NCI-H2029 (cell line): ENCODE results near the gene RNU7-1.
"Not testable (repeated sequence)": the region's sequence is repeated elsewhere in the genome, so short reads cannot be mapped to it uniquely, and the experiment has no call there.

Source experiments
- DNase-seq: peaks from one replicate; lab custom pipeline; 2025; lab: John Stamatoyannopoulos, UW

RNU7-1 gene

DNA sequence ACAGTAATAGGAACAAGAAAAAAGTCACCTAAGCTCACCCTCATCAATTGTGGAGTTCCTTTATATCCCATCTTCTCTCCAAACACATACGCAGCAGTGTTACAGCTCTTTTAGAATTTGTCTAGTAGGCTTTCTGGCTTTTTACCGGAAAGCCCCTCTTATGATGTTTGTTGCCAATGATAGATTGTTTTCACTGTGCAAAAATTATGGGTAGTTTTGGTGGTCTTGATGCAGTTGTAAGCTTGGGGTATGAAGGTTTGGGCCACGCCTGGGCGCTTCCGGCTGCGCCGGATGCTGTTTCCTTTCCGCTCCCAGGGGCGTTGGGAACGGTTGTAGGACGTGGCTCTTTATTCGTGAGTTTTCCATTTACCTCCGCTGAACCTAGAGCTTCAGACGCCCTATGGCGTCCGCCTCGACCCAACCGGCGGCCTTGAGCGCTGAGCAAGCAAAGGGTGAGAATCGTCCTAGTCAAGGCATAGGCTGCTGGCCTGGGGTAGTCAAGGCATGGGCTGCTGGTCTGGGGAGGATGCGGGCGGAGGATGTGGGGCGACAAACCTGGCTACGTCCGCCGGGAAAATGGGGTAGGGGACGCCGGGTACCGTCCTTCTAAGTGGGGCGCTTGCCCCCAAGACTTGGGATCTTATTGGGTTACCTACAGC is at the start of gene RNU7-1, which contains the start of gene C12orf57:
Gene RNU7-1, plus strand, starts transcription at position 95 of the 659 bp plus-strand sequence.
Gene C12orf57, plus strand, starts transcription at position 301 of the 659 bp plus-strand sequence. Its CDS starts 100 bp downstream, at position 401.
- peak; percentile 84 for DNase-seq

DNA sequence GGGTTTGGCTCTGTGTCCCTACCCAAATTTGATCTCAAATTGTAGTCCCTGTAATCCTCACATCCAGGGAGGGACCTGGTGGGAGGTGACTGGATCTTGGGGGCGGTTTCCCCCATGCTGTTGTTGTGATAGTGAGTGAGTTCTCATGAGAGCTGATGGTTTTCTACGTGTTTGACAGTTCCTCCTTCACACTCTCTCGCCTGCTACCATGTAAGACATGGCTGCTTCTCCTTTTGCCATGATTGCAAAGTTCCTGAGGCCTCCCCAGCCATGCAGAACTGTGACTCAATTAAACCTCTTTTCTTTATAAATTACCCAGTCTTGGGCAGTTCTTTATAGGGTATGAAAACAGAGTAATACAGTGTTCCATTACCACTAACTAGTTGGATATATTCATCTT is 49.3 kb upstream of the RNU7-1 start:
- DNase-seq = no peak

- no peak for DNase-seq
These were observed 46.7 kb upstream of the RNU7-1 start for GRCh38 chr12:6896846-6897435.

- no peak for DNase-seq
These were observed 44.2 kb upstream of the RNU7-1 start for GRCh38 chr12:6899427-6899826.

DNA sequence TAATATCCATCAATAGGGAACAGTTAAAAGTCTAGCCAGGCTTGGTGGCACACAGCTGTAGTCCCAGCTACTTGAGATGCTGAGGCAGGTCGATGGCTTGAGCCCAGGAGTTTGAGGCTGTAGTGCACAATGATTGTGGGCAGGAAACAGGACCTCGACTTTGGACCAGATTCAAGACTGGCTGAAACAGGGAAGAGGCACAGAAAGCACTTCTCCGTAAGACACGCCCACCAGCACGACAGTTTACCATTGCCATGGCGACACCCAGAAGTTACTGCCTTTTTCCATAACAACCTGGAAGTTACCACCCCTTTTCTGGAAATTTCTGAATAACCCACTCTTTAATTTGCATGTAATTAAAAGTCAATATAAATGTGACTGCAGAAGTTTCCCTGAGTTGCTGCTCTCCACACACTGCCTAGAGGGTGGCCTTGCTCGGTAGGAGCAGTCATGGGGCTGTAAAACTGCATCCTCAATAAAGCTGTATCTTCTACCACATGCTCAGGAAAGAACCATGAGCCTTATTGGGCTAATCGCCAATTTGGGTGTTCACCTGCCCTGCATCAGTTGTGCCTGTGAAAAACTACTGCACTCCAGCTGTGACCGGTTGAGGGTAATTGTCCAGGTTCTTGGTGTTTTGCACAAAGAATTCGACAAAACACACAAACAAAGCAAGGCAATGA is 43.6 kb upstream of the RNU7-1 start:
- DNase-seq = peak; percentile 89

- DNase-seq = no peak
These were observed 41.2 kb upstream of the RNU7-1 start for GRCh38 chr12:6902448-6902847.

GRCh38 chr12:6903722-6904121 is 39.9 kb upstream of the RNU7-1 start:
- no peak for DNase-seq

- DNase-seq = peak; percentile 96
These were observed 39.0 kb upstream of the RNU7-1 start, which contains the start of gene LRRC23 for GRCh38 chr12:6904280-6905276. Gene LRRC23, plus strand, starts transcription at chr12:6904822. Its CDS starts 812 bp downstream, at chr12:6905634.

DNA sequence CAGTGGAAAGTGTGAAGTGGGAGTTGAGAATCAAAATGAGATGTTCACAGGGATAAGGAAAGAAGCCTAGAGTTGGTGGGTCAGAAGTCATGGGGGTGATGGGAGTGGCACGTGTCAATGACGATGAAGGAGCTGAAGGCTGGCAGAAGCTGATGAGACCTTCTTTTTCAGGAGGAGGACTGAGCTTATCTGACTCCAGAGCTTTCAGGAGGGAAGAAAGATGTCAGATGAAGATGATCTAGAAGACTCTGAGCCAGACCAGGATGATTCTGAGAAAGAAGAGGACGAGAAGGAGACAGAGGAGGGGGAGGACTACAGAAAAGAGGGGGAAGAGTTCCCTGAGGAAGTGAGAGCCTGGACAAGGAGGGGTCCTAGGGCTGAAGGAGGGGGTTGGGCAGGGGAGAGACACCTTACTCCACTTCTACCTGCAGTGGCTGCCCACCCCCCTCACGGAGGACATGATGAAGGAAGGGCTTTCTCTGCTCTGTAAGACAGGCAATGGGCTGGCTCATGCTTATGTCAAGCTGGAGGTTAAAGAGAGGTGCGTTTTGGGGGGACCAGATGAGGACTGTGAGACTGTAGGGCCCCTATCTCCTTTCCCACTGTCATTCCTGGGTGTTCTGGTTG is 38.1 kb upstream of the RNU7-1 start:
- no peak for DNase-seq

GRCh38 chr12:6908141-6908540 is 35.5 kb upstream of the RNU7-1 start:
- not testable (repeated sequence) for DNase-seq

DNA sequence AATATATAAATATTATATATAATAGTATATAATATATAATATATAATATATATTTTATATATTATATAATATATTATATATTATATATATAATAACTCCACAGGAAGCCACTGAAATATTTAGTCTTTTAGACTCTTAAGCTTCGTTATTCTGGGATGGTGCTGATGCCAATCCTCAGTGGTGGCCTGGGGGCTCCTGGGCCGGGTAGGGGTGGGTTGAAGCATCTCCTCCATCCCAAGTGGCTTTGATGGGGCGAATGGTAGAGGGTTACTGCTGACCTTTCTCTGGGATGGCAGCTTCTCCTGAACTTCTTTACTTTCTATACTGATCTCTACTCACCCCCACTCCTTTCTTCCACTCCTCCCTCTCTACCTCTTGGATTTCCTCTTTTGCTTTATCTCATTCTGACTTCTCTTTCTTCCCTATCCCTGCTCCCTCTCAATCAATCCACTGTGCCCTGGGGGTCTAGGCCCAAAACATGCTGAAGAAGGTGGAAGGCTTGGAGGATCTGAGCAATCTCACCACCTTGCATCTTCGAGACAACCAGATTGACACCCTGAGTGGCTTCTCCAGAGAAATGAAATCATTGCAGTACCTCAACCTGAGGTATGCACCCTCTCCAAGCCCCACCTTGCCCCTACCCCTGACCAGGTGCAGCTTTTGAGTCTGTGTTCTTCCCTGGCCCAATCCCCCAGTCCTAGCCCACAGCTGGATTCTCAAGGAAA is 34.0 kb upstream of the RNU7-1 start:
- no peak for DNase-seq

DNA sequence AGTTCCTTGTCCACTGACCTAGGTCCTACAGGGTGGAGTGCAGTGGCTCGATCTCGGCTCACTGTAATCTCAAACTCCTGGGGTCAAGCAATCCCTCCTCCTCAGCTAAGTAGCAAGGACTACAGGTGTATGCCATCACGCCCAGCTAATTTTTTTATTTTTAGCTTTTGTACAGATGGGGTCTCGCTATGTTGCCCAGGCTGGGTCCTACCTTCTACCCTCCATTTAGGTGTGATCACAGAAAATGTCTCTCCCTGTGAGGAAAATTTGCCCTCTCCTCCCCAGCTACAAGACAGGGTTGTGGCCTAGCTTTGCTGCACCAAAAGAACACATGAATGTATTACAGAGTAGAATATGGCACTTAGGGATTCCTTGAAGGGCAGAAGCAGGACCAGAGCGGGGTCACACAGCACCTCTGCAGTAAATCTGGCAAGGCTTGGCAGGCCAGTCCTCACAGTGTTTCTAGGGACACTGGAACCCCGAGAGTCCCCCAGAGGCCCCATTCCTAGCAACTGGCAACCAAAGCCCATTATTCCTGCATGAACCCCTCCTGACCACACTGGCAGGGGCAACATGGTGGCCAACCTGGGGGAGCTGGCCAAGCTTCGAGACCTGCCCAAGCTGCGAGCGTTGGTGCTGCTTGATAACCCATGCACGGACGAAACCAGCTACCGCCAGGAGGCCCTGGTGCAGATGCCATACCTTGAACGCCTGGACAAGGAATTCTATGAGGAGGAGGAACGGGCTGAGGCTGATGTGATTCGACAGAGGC is 31.3 kb upstream of the RNU7-1 start:
- no peak for DNase-seq

DNA sequence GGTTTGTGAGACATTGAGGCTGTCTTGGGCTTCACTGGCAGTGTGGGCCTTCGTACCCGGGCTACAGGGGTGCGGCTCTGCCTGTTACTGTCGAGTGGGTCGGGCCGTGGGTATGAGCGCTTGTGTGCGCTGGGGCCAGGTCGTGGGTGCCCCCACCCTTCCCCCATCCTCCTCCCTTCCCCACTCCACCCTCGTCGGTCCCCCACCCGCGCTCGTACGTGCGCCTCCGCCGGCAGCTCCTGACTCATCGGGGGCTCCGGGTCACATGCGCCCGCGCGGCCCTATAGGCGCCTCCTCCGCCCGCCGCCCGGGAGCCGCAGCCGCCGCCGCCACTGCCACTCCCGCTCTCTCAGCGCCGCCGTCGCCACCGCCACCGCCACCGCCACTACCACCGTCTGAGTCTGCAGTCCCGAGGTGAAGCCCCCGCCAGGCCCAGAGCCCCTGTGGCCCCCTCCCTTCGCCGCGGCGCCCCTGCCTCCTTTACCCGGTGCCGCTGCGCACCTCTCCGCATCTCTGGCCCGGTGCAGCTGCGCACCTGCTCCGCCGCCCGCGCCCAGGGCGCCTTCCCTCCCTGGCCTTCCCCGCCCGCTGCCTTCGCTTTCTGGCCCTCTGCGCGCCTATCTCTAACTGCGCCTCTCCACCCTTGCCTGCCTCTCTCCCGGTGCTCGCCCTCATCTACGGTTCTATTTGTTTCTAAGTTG is 29.2 kb upstream of the RNU7-1 start, which contains the start of gene ENO2:
Gene ENO2, plus strand, starts transcription at position 335 of the 701 bp plus-strand sequence. CDS start 1,253 bp downstream, outside the sequence.
- DNase-seq = peak; percentile 44

- peak; percentile 26 for DNase-seq
These were observed 28.4 kb upstream of the RNU7-1 start for GRCh38 chr12:6914947-6915788.

DNA sequence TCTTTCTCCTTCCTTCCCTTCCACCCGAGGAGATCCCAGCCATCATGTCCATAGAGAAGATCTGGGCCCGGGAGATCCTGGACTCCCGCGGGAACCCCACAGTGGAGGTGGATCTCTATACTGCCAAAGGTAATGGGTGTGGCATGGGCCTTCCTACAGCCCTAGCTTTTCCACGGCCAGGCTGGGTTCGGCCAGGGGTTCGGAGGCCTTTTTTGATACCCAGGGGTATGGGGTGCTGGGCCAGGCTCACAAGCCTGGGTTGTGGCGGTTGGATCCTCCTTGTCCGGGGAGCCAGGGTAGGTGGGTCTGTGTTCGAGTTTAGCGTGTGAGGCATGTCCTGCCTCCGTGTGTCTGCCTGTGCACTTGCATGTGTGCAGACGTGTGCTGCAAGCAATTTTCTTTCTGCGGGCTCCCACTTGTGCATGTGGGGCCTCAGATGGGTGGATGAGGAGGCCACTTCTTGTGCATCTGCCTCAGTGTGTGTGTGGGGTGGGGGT is 27.8 kb upstream of the RNU7-1 start:
- DNase-seq = no peak

DNA sequence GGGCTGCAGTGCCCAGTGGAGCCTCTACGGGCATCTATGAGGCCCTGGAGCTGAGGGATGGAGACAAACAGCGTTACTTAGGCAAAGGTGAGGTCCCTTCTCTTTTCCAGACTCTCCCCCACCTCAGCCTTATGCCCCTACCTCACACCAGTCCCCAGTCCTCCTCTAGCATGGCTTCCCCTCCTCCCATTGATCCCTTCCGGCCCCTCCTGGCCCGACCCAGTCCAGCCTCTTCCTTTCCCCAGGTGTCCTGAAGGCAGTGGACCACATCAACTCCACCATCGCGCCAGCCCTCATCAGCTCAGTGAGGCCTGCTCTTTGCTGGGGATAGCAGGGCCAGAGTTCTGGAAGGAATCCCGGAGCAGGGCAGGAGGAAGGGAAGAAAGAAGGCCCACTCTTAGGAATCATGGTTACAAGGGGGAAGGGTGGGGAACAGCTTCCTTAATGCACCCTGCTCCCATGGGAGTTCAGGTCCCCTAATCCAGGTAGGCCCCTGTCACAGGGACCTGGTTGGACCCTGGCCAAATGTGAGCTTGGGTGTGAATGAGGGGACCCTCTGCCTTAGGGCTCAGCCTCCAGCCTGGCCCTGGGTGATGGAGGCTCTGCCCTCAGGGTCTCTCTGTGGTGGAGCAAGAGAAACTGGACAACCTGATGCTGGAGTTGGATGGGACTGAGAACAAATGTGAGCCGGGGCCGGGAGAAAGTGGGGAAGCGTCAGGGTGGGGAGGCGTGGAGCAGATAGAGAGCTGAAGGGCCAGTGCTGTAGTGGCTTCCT is 27.0 kb upstream of the RNU7-1 start:
- no peak for DNase-seq
